Endothelial cell of umbilical vein (primary cell): ENCODE measurements around the gene SLC22A3. TPM values are rescaled to one million over a fixed set of nuclear protein-coding genes. Genes with fewer than 3 reads are reported as not detected.

ENCODE experiments used
- BruUV-seq: library from RNA; stranded (reverse); fragments of 400-500 nt; replicated peaks from 2 replicates; lab custom pipeline; 2021; lab: Mats Ljungman, UMichigan
- CTCF ChIA-PET: fragments of 300-600, 350-600 bp; sonication (Branson Sonifier 250); formaldehyde crosslinking; loops from one replicate; lab custom pipeline; 2021; ENCODE audit warnings: antibody characterized with exemption, inconsistent platforms; lab: Charles Lee
- POLR2A ChIA-PET: fragments of 300-600, 350-600 bp; sonication (Branson Sonifier 250); formaldehyde crosslinking; loops from one replicate; lab custom pipeline; 2021; ENCODE audit warnings: antibody characterized with exemption, inconsistent platforms; lab: Charles Lee
- DNase-seq: peaks from one replicate; pipeline ENCODE4 v3.0.0-alpha.2; 2011; ENCODE audit warnings: low read depth, low spot score
- FAIRE-seq: peaks from 2 replicates; lab custom pipeline; 2011; peaks lifted over from hg19 to GRCh38; lab: Jason Lieb, UNC
- H2AFZ ChIP-seq: 2 replicates; pipeline ENCODE4 v1.6.0; 2012; ENCODE audit warnings: low read depth, low read length, control low read depth, inconsistent platforms
- H3K27ac ChIP-seq: 2 replicates; pipeline ENCODE4 v1.5.1; 2011; ENCODE audit warnings: low read depth, mild to moderate bottlenecking, control low read depth, low read length, moderate library complexity; ENCODE audit not compliant: insufficient read depth
- H3K27me3 ChIP-seq, 2 experiments: 2 replicates each; pipeline versions ENCODE4 v1.6.0 to v1.6.1; 2011; ENCODE audit warnings: low read length in 2 of 2, mixed read lengths in 1 of 2; ENCODE audit not compliant: control insufficient read depth in 2 of 2, insufficient read depth in 2 of 2
- H3K36me3 ChIP-seq, 2 experiments: 2 replicates in 1 of 2; 3 replicates in 1 of 2; pipeline ENCODE4 v1.5.1; 2011; ENCODE audit warnings: low read length in 2 of 2, mild to moderate bottlenecking in 1 of 2, moderate library complexity in 1 of 2; ENCODE audit not compliant: control insufficient read depth in 2 of 2, insufficient read depth in 2 of 2; ENCODE audit errors: extremely low read depth in 1 of 2
- H3K4me1 ChIP-seq: 3 replicates; pipeline ENCODE4 v1.5.1; 2011; ENCODE audit warnings: mild to moderate bottlenecking, low read length; ENCODE audit not compliant: control insufficient read depth, insufficient read depth; ENCODE audit errors: extremely low read depth
- H3K4me2 ChIP-seq: 2 replicates; pipeline ENCODE4 v1.6.1; 2011; ENCODE audit warnings: low read length, control low read depth, mixed read lengths; ENCODE audit not compliant: insufficient read depth
- H3K4me3 ChIP-seq, 3 experiments: fragments of 200-600 bp in 1 of 3; sonication (generic), shearing (Covaris generic) in 1 of 3; replicated peaks in 1 of 3; 2 replicates each; pipeline ENCODE4 v1.5.1; 2011 to 2016; ENCODE audit warnings: control low read depth in 3 of 3, low read length in 3 of 3, mild to moderate bottlenecking in 2 of 3, inconsistent platforms in 1 of 3, low read depth in 1 of 3, moderate library complexity in 1 of 3; ENCODE audit not compliant: insufficient read depth in 1 of 3
- H3K79me2 ChIP-seq: 2 replicates; pipeline ENCODE4 v1.6.0; 2012; ENCODE audit warnings: low read length, inconsistent platforms; ENCODE audit not compliant: control insufficient read depth, insufficient read depth
- H3K9ac ChIP-seq: replicated peaks from 2 replicates; pipeline ENCODE3; 2011; ENCODE audit warnings: low read length, control low read depth; ENCODE audit not compliant: insufficient read depth; ENCODE audit errors: extremely low read depth
- H3K9me1 ChIP-seq: replicated peaks from 3 replicates; pipeline ENCODE4 v1.6.0; 2011; ENCODE audit warnings: mild to moderate bottlenecking, low read length; ENCODE audit not compliant: control insufficient read depth, insufficient read depth; ENCODE audit errors: extremely low read depth
- H3K9me3 ChIP-seq: replicated peaks from 2 replicates; pipeline ENCODE4 v1.5.1; 2012; ENCODE audit warnings: low read length, inconsistent platforms; ENCODE audit not compliant: control insufficient read depth, insufficient read depth
- H4K20me1 ChIP-seq: replicated peaks from 2 replicates; pipeline ENCODE3; 2011; ENCODE audit warnings: mild to moderate bottlenecking, low read length; ENCODE audit not compliant: control insufficient read depth, insufficient read depth; ENCODE audit errors: extremely low read depth
- CTCF ChIP-seq, 2 donors: IDR thresholded peaks; 1 replicate in 1 of 2; 2 replicates in 1 of 2; pipeline ENCODE4 v1.5.1; 2011; ENCODE audit warnings: low read length in 2 of 2, mild to moderate bottlenecking in 2 of 2, moderate library complexity in 2 of 2, control low read depth in 1 of 2, inconsistent platforms in 1 of 2, low read depth in 1 of 2; ENCODE audit not compliant: insufficient read depth in 1 of 2; ENCODE audit errors: extremely low read depth in 1 of 2
- EZH2 ChIP-seq: IDR thresholded peaks from 2 replicates; pipeline ENCODE4 v1.6.1; 2012; ENCODE audit warnings: borderline replicate concordance, low read depth, mild to moderate bottlenecking, moderate library complexity, low read length, inconsistent platforms; ENCODE audit not compliant: severe bottlenecking
- FOS ChIP-seq: IDR thresholded peaks from 2 replicates; pipeline ENCODE4 v1.6.1; 2011; ENCODE audit warnings: mild to moderate bottlenecking, low read length, moderate library complexity, borderline replicate concordance; ENCODE audit not compliant: insufficient read depth
- GATA2 ChIP-seq: IDR thresholded peaks from 2 replicates; pipeline ENCODE4 v1.7.0; 2011; ENCODE audit warnings: low read depth, mild to moderate bottlenecking, moderate library complexity, mixed read lengths, low read length; ENCODE audit not compliant: insufficient read length, insufficient read depth
- JUN ChIP-seq: IDR thresholded peaks from 2 replicates; pipeline ENCODE4 v1.6.1; 2011; ENCODE audit warnings: borderline replicate concordance, low read depth; ENCODE audit not compliant: insufficient read length, insufficient read depth
- MAX ChIP-seq: IDR thresholded peaks from 2 replicates; pipeline ENCODE4 v1.6.1; 2011; ENCODE audit not compliant: insufficient read depth, insufficient read length
- POLR2A ChIP-seq: IDR thresholded peaks from 2 replicates; pipeline ENCODE4 v1.6.1; 2012; ENCODE audit warnings: low read depth, mild to moderate bottlenecking, control low read depth, low read length
- POLR2AphosphoS5 ChIP-seq: IDR thresholded peaks from 2 replicates; pipeline ENCODE4 v1.6.1; 2012; ENCODE audit warnings: low read depth, mild to moderate bottlenecking, control low read depth, low read length, moderate library complexity; ENCODE audit not compliant: insufficient read depth
- dilution Hi-C: fragments of 300-500 bp; cut with MboI; formaldehyde crosslinking; loops from one replicate; pipeline ENCODE4 v1.15.0; 2019; ENCODE audit warnings: low sequenced_read_pairs; ENCODE audit not compliant: extremely low pct_ligation_motif_present
- intact Hi-C: fragments of 100-400 bp; cut with micrococcal nuclease; formaldehyde crosslinking; loops from one replicate; pipeline ENCODE4 v1.10.0; 2022
- polyA plus RNA-seq, 4 experiments: library from polyadenylated mRNA; depleted of rRNA in 3 of 4; stranded (reverse) in 3 of 4; unstranded in 1 of 4; fragments of >200 nt; gene quantifications; 2 replicates each; pipeline versions ENCODE4 v1.2.1 to v1.2.3, GENCODE V29; 2011 to 2012; ENCODE audit warnings: missing spikeins in 1 of 4
- total RNA-seq: library from RNA; stranded (reverse); gene quantifications from 2 replicates; pipeline ENCODE4 v1.2.3, GENCODE V29; 2021

Gene SLC22A3
- total and polyA plus RNA-seq, 2 donors (not counting 3 experiments of a cell fraction or from before 2014, with no cell fraction given): not detected

GRCh38 chr6:160438481-160438880 lies 90.3 kb downstream of the SLC22A3 start:
- Histone ChIP-seq H3K4me1 (no peaks in the 10 kb centered on the region), H2AFZ (no peak overlapping the region), H3K36me3 (no peaks in the 10 kb centered on the region), H4K20me1 (no peaks in the 10 kb centered on the region), H3K27me3 (no peaks in the 10 kb centered on the region), H3K9me3 (peaks cover 2% of the 10 kb centered on the region), H3K27ac (no peak overlapping the region), H3K4me2 (no peak overlapping the region), H3K9me1 (no peaks in the 10 kb centered on the region), H3K79me2 (no peaks in the 10 kb centered on the region), H3K9ac (no peak overlapping the region), H3K4me3 (no peak overlapping the region)
- dilution Hi-C loops (no loop called here), intact Hi-C loops (no loop called here)
- ChIA-PET POLR2A (no interaction called here), CTCF (no interaction called here)
- TF ChIP-seq CTCF (IDR thresholded peaks at IDR 0.05; ENCODE audit: extremely low read depth in 1 of 2, insufficient read depth in 1 of 2, low read depth in 1 of 2, low read length in 2 of 2): no peak
- TF ChIP-seq JUN: no peak
- no peak for TF ChIP-seq POLR2AphosphoS5
- TF ChIP-seq MAX: no peak
- TF ChIP-seq POLR2A: no peak
- no peak for TF ChIP-seq FOS
- no peak for TF ChIP-seq EZH2
- TF ChIP-seq GATA2: no peak
- FAIRE-seq (no peak), DNase-seq (no peak)
- BruUV-seq: no TSS peak
